H9 (cell line): ENCODE measurements around the gene TMEM234. TPM values are rescaled to one million over a fixed set of nuclear protein-coding genes. Genes with fewer than 3 reads are reported as not detected.

ENCODE experiments used
- DNase-seq: peaks from one replicate; pipeline ENCODE4 v3.0.0-alpha.2; 2017
- H2AFZ ChIP-seq: one replicate; pipeline ENCODE4 v1.6.1; 2013; ENCODE audit warnings: mild to moderate bottlenecking, low read length, control low read depth, moderate library complexity
- H2AK5ac ChIP-seq: 2 replicates; pipeline ENCODE4 v1.6.1; 2013; ENCODE audit warnings: low read length, control low read depth, mixed read lengths; ENCODE audit not compliant: insufficient read length
- H2BK120ac ChIP-seq: one replicate; pipeline ENCODE4 v1.6.1; 2013; ENCODE audit warnings: low read depth, mild to moderate bottlenecking, low read length, control low read depth, inconsistent platforms; ENCODE audit not compliant: poor library complexity, severe bottlenecking
- H2BK12ac ChIP-seq: 2 replicates; pipeline ENCODE4 v1.6.1; 2013; ENCODE audit warnings: low read length, control low read depth, mixed read lengths, low read depth; ENCODE audit not compliant: insufficient read length
- H2BK15ac ChIP-seq: 2 replicates; pipeline ENCODE4 v1.6.1; 2013; ENCODE audit warnings: low read depth, low read length, control low read depth
- H2BK20ac ChIP-seq: one replicate; pipeline ENCODE4 v1.6.1; 2013; ENCODE audit warnings: low read depth, mild to moderate bottlenecking, low read length, control low read depth, inconsistent platforms; ENCODE audit not compliant: poor library complexity, severe bottlenecking
- H2BK5ac ChIP-seq: 2 replicates; pipeline ENCODE4 v1.6.1; 2013; ENCODE audit warnings: low read length, control low read depth, mixed read lengths; ENCODE audit not compliant: insufficient read length
- H3K14ac ChIP-seq: 2 replicates; pipeline ENCODE4 v1.6.1; 2013; ENCODE audit warnings: low read length, control low read depth; ENCODE audit not compliant: insufficient read depth
- H3K18ac ChIP-seq: 2 replicates; pipeline ENCODE4 v1.6.1; 2013; ENCODE audit warnings: low read depth, mild to moderate bottlenecking, mixed read lengths, low read length, control low read depth; ENCODE audit not compliant: insufficient read length
- H3K23ac ChIP-seq: 2 replicates; pipeline ENCODE4 v1.6.1; 2013; ENCODE audit warnings: low read length, control low read depth, mixed read lengths, low read depth; ENCODE audit not compliant: insufficient read length
- H3K23me2 ChIP-seq: 2 replicates; pipeline ENCODE4 v1.6.1; 2013; ENCODE audit warnings: low read depth, mild to moderate bottlenecking, mixed read lengths, low read length, control low read depth; ENCODE audit not compliant: insufficient read length, poor library complexity, severe bottlenecking
- H3K27ac ChIP-seq: 2 replicates; pipeline ENCODE4 v1.5.1; 2013; ENCODE audit warnings: low read length, control low read depth, mixed read lengths, low read depth; ENCODE audit not compliant: insufficient read length
- H3K27me3 ChIP-seq: 2 replicates; pipeline ENCODE4 v1.6.1; 2013; ENCODE audit warnings: low read length, control low read depth, inconsistent platforms; ENCODE audit not compliant: insufficient read depth
- H3K4ac ChIP-seq: 2 replicates; pipeline ENCODE4 v1.6.1; 2013; ENCODE audit warnings: low read depth, mild to moderate bottlenecking, control low read depth, inconsistent platforms, low read length, moderate library complexity
- H3K4me1 ChIP-seq: 2 replicates; pipeline ENCODE4 v1.6.1; 2013; ENCODE audit warnings: low read length, control low read depth, inconsistent platforms; ENCODE audit not compliant: insufficient read depth
- H3K4me2 ChIP-seq: 2 replicates; pipeline ENCODE4 v1.6.1; 2013; ENCODE audit warnings: low read length, control low read depth, mixed read lengths; ENCODE audit not compliant: insufficient read length, insufficient read depth
- H3K56ac ChIP-seq: 2 replicates; pipeline ENCODE4 v1.6.1; 2013; ENCODE audit warnings: low read depth, mild to moderate bottlenecking, mixed read lengths, low read length, control low read depth; ENCODE audit not compliant: insufficient read length
- H3K79me1 ChIP-seq: 2 replicates; pipeline ENCODE4 v1.6.1; 2013; ENCODE audit warnings: low read depth, mild to moderate bottlenecking, moderate library complexity, low read length, control low read depth, inconsistent platforms; ENCODE audit not compliant: insufficient read depth, poor library complexity, severe bottlenecking
- H3K79me2 ChIP-seq: 2 replicates; pipeline ENCODE4 v1.6.1; 2013; ENCODE audit warnings: low read length, control low read depth, inconsistent platforms; ENCODE audit not compliant: insufficient read depth
- H3K9ac ChIP-seq: 2 replicates; pipeline ENCODE4 v1.6.1; 2013; ENCODE audit warnings: low read length, control low read depth, mixed read lengths; ENCODE audit not compliant: insufficient read length; ENCODE audit errors: extremely low read depth
- H3K9me3 ChIP-seq: one replicate; pipeline ENCODE4 v1.6.1; 2013; ENCODE audit warnings: low read depth, low read length, inconsistent platforms; ENCODE audit not compliant: control insufficient read depth
- H3T11ph ChIP-seq: one replicate; pipeline ENCODE4 v1.6.1; 2013; ENCODE audit warnings: mild to moderate bottlenecking, low read length, control low read depth, inconsistent platforms
- H4K20me1 ChIP-seq: one replicate; pipeline ENCODE4 v1.6.1; 2013; ENCODE audit not compliant: control insufficient read depth, insufficient read length, insufficient read depth
- H4K5ac ChIP-seq: 2 replicates; pipeline ENCODE4 v1.6.1; 2013; ENCODE audit warnings: low read depth, mild to moderate bottlenecking, mixed read lengths, low read length, control low read depth; ENCODE audit not compliant: insufficient read length
- H4K8ac ChIP-seq: replicated peaks from 2 replicates; pipeline ENCODE4 v1.6.1; 2013; ENCODE audit warnings: low read length, control low read depth, mixed read lengths, low read depth; ENCODE audit not compliant: insufficient read length
- H4K91ac ChIP-seq: 2 replicates; pipeline ENCODE4 v1.6.1; 2013; ENCODE audit warnings: low read depth, mild to moderate bottlenecking, moderate library complexity, mixed read lengths, low read length, control low read depth; ENCODE audit not compliant: insufficient read length
- H3K27ac Mint-ChIP-seq, 3 experiments: 2 replicates in 2 of 3; 3 replicates in 1 of 3; pipeline ENCODE4 v1.8.0; 2020 to 2021; ENCODE audit warnings: mixed read lengths in 3 of 3, mild to moderate bottlenecking in 1 of 3, moderate library complexity in 1 of 3
- H3K27me3 Mint-ChIP-seq: 2 replicates; pipeline ENCODE4 v1.8.0; 2021; ENCODE audit warnings: low read depth, mild to moderate bottlenecking, moderate library complexity, mixed read lengths
- H3K36me3 Mint-ChIP-seq, 3 experiments: 2 replicates in 2 of 3; 3 replicates in 1 of 3; pipeline ENCODE4 v1.8.0; 2020 to 2021; ENCODE audit warnings: low read depth in 3 of 3, mixed read lengths in 3 of 3; ENCODE audit not compliant: insufficient read depth in 1 of 3
- H3K4me1 Mint-ChIP-seq, 2 experiments: 2 replicates each; pipeline ENCODE4 v1.8.0; 2020; ENCODE audit warnings: mixed read lengths in 2 of 2
- H3K4me3 Mint-ChIP-seq, 2 experiments: 2 replicates in 1 of 2; 3 replicates in 1 of 2; pipeline ENCODE4 v1.8.0; 2020 to 2021; ENCODE audit warnings: mild to moderate bottlenecking in 2 of 2, mixed read lengths in 2 of 2, moderate library complexity in 1 of 2
- H3K9me3 Mint-ChIP-seq, 2 experiments: 2 replicates in 1 of 2; 3 replicates in 1 of 2; pipeline ENCODE4 v1.8.0; 2020; ENCODE audit warnings: mild to moderate bottlenecking in 2 of 2, mixed read lengths in 2 of 2, moderate library complexity in 1 of 2
- WGBS: extraction: QIAGEN DNeasy Blood & Tissue Kit; methylation state at CpG from one replicate; pipeline ENCODE4 v1.1.7; 2013; ENCODE audit warnings: missing lambda C conversion rate, low lambda C conversion rate, mixed read lengths; ENCODE audit not compliant: insufficient read length; ENCODE audit errors: extremely low coverage; 5-methylcytosine and 5-hydroxymethylcytosine counted together
- total RNA-seq: library from RNA; stranded (reverse); gene quantifications from 2 replicates; pipeline ENCODE4 v1.2.1, GENCODE V29; 2021
- TF ChIP-seq, protein P1 (sequence below): fragments of 200-600 bp; sonication (generic); conservative IDR thresholded peaks from 3 replicates; pipeline ENCODE4 v1.8.0; 2021; ENCODE audit warnings: antibody characterized with exemption, mild to moderate bottlenecking

Gene TMEM234
- total RNA-seq, 1 experiment from 2014 or later = 19.7 TPM

DNA sequence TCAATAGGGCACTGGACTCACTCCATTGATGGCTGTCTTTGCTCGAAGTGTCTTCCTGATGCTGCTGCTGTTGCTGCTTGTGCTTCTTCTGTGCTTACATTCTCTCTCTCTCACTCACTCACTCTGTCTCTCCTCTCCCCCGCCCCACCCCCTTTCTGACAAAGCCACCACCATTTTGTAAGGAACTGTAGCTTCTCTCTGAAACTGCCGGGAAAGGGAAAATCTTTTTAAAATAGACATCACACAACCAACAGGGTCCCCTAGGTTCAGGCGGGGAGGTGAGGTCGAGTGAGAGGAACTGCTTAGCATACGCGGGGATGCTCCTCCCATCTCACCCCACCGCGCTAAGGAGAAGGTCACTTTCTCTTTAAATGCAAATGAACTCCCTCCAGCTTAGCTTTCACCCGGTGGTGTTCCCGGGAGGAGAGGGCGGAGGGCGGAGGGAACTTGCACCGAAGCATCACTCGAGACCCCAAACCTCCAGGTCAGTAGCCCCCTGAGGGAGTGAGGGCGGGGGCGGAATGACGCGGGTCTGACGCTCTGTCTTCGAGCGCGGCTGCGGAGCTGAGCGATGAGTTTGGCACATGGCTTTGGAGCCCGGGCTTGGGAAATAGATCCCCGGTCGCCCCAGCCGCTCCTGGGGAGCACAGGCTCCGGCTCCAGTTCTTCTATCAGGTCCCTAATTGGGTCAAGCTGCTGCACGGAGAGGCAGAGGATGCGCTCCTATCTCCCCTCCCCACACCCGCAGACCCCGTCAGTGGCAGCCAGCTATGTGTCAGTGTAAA, 21.7 kb downstream of the TMEM234 start, which contains the start of gene CCDC28B:
Gene CCDC28B (plus strand): TSS at position 370 of the 785 bp plus-strand sequence. CDS start 1,341 bp downstream, outside the sequence.
- Histone ChIP-seq H3K23me2 (peaks cover 8% of the 10 kb centered on the region), H2BK20ac (no peak within 1 kb of the TSS), H3K27ac (no peak within 1 kb of the TSS), H3K79me1 (no peaks in the 10 kb centered on the region), H3K9ac (no peak within 1 kb of the TSS), H2BK15ac (no peak within 1 kb of the TSS), H2BK120ac (no peak within 1 kb of the TSS), H2BK5ac (no peak within 1 kb of the TSS), H3K4ac (no peak within 1 kb of the TSS), H3K56ac (no peak within 1 kb of the TSS), H4K91ac (no peak within 1 kb of the TSS), H3T11ph (no peak within 1 kb of the TSS), H4K8ac (no peak within 1 kb of the TSS), H3K79me2 (no peaks in the 10 kb centered on the region), H3K18ac (no peak within 1 kb of the TSS), H3K14ac (peak within 1 kb of the TSS; percentile 21), H2AFZ (no peak within 1 kb of the TSS), H3K4me2 (peak within 1 kb of the TSS; percentile 56), H2BK12ac (no peak within 1 kb of the TSS), H3K9me3 (no peaks in the 10 kb centered on the region), H2AK5ac (no peak within 1 kb of the TSS), H3K23ac (no peak within 1 kb of the TSS), H4K5ac (no peak within 1 kb of the TSS), H3K4me1 (no peaks in the 10 kb centered on the region; the same call in 1 of the 2 replicates), H4K20me1 (no peaks in the 10 kb centered on the region), H3K27me3 (no peaks in the 10 kb centered on the region; the same call in 1 of the 2 replicates)
- no CpG with 5 or more reads among the region's 34 CpGs for WGBS
- Mint-ChIP-seq H3K4me1 (peaks cover 40 to 41% of the 10 kb centered on the region in 2 experiments), H3K36me3 (peaks cover 10 to 31% (median 25%) of the 10 kb centered on the region in 3 experiments; a peak in 6 of 7 replicates), H3K27ac (peak within 1 kb of the TSS; percentile 57 to 89 (median 76); a peak in 5 of 7 replicates), H3K9me3 (no peaks in the 10 kb centered on the region), H3K27me3 (peaks cover 11% of the 10 kb centered on the region), H3K4me3 (peak within 1 kb of the TSS; percentile 69 to 81)
- TF ChIP-seq, protein P1, sequence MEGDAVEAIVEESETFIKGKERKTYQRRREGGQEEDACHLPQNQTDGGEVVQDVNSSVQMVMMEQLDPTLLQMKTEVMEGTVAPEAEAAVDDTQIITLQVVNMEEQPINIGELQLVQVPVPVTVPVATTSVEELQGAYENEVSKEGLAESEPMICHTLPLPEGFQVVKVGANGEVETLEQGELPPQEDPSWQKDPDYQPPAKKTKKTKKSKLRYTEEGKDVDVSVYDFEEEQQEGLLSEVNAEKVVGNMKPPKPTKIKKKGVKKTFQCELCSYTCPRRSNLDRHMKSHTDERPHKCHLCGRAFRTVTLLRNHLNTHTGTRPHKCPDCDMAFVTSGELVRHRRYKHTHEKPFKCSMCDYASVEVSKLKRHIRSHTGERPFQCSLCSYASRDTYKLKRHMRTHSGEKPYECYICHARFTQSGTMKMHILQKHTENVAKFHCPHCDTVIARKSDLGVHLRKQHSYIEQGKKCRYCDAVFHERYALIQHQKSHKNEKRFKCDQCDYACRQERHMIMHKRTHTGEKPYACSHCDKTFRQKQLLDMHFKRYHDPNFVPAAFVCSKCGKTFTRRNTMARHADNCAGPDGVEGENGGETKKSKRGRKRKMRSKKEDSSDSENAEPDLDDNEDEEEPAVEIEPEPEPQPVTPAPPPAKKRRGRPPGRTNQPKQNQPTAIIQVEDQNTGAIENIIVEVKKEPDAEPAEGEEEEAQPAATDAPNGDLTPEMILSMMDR = no peak
- peak; percentile 86 for DNase-seq
